SIG-M5 treated with dmso at 0.1 percent for 504 hours (cell line): ENCODE data around the gene TGFBR2.

Experiments
- DNase-seq: peaks from one replicate; lab custom pipeline; 2025; ENCODE audit not compliant: unreplicated experiment; lab: John Stamatoyannopoulos, UW

The TGFBR2 gene

GRCh38 chr3:30671527-30672286 is 65.3 kb downstream of the TGFBR2 start:
- no peak for DNase-seq

GRCh38 chr3:30672287-30672735 is 65.9 kb downstream of the TGFBR2 start:
- DNase-seq = no peak

DNA sequence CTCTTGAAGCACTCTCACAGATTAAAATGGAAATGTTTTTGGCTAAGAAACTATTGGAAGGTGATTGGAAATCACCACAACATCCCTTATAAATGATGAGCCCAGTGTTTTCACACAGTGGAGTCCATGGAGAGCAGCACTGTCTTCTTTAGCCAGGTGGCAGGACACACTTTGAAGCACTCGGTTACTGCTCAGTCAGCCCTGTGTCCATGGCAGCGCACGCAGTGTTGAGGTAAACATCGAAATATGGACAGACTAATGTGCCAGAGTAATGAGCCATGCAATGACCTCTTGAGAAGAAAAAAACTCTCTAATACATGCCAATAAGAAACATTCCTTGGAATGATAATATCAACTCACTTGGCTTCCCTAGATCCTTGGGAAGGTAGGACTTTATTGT is 66.6 kb downstream of the TGFBR2 start:
- no peak for DNase-seq

- DNase-seq = no peak
Observed at GRCh38 chr3:30673425-30674341, 67.3 kb downstream of the TGFBR2 start.

DNA sequence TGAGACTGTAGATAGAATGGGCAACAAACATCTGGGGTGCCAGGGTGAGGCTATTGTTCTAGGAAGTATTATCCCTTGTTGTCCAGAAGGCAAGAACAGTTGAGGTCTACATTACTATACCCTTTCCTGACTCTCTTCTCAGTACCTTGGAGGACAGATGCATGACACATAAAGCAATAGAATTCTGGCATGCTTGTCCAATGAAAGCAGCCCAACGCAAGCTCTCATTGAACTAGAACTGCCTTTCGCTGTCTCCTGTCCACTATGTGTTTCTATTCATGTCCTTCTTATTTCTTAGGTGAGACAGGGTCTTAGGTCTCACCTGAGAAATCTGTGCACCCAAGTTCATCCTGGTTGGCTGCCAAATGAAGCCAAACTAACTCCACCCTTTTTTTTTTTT is 68.6 kb downstream of the TGFBR2 start:
- DNase-seq = no peak

DNA sequence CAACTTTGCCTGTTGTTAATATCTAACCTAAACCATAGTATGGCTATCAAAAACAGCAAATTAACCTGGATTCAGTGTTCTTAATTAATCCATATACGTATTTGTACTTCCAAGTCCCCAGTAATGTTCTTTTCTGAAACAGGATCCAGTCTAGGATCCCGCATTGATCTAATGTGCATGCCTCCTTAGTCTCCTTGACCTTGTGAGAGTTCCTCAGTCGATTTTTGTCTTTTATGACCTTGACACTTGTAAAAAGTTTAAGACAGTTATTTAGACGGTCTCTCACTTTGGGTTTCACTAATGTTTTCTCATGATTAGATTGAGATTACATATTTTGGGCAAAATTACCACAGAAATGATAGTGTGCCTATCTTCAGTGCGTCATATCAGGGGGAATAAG is 69.4 kb downstream of the TGFBR2 start:
- DNase-seq = no peak

- DNase-seq = no peak
Observed at GRCh38 chr3:30676424-30677346, 70.3 kb downstream of the TGFBR2 start.

- no peak for DNase-seq
Observed at GRCh38 chr3:30677347-30677685, 70.9 kb downstream of the TGFBR2 start.

DNA sequence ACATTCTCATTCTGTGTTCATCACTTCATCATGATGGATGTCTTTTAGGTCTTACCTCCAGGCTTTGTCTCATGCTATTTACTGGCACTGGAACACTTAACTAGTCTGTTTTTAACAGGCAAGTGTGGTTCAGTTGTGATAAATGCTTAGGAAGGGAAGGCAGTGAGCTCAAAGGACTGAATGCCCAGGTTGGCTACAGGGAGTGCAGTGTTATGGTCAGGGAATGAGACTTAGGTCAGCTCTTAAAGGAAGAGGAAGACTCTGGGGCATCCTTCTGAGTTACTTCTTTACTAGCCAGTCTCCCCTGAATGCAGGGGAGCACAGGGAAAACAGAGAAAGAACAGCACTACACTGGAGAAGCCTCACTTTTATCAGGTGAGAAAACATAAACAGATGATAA is 72.6 kb downstream of the TGFBR2 start:
- DNase-seq = no peak

- DNase-seq = no peak
Observed at GRCh38 chr3:30680789-30681648, 74.6 kb downstream of the TGFBR2 start.

- DNase-seq = no peak
Observed at GRCh38 chr3:30681649-30682211, 75.3 kb downstream of the TGFBR2 start.

DNA sequence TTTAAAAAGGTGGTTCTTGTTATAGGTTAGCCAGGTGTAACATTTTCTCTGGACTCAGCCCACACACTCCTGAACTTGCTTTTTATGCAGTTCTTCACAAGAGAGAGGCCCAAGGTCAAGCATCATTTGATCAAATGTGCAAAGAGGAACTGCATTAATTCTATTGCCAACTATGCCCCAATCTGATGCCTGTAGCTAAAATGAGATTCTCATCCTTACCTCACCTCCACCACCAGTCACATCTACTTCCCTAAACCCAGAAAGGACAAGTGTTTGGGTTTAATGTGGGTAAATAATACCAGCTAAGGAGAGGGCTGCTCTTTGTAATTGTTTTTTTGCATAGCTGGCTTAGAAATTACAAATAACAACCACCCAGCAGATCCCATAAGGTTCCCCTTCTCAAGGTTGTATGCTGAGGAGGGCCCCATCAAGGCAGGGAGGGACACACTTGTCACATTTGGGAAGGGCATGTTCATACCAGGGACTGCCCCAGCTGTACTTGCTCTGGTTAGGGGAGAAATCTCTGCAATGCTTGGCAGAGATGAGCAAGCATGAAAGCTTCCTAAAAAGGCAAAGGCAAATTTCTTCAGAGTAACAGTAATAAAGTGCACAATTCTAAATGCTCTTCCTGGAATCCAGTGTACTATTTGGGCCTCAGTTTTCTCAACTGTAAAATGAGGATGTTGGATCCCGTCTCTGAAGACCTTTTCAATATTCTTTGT is 76.2 kb downstream of the TGFBR2 start:
- no peak for DNase-seq

DNA sequence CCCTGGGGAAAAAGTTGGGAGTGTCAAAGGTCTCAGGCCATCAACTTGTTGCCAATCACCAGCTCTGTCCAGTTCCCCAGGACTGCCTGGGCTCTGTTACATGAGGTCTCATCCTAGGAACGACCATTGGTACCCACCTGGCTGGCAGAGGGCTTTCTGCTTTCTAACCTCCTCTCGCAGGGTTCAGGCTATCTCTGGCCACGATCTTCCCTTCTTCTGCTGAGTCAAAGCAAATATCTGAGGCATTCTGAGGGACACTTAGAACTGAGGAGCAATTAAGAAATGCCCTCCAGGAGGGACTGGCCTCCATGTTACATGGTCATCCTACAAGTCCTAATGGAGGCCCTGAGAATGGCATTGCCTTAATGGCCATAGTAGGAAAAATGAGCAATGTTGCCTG is 77.4 kb downstream of the TGFBR2 start:
- DNase-seq = no peak

DNA sequence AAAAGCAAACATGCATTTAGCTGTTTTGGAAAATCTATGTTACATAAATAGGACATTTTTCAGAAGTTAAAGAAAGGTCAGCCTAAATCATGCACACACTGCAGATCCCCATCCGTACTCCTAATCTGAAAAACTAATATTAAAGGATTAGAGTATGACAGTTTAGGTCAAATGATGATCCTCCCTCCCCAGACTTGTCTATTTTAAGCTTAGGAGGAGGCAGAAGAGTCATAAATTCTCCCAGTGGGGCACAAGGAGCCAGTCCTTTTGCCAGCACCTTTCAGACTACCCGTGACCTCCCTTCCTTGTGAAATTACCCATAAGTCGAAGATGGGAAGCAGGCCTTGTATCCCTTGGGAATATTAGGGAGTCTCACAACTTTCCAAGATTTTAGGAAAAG is 78.0 kb downstream of the TGFBR2 start:
- no peak for DNase-seq

- DNase-seq = no peak
Observed at GRCh38 chr3:30685267-30685667, 78.9 kb downstream of the TGFBR2 start.

DNA sequence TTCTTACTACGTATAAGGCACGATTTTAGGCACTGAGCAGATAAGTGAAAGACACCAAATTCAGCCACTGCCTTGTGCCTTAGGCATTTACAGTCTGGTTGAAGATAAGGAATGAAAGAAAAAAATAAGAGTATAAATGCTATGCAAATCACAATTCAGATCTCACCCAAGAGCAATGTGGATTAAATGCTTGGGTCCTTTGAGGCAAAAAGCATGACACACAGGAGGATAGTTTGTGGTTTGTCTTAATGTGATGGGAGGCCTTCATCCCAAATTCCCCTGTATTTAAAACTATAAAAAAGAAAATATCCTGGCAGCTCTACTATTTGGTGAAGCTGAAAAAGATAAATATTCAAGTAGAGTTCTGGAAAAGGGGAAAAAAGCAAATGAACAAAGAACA is 79.8 kb downstream of the TGFBR2 start:
- DNase-seq = no peak

- DNase-seq = no peak
Observed at GRCh38 chr3:30686799-30687198, 80.4 kb downstream of the TGFBR2 start.

- no peak for DNase-seq
Observed at GRCh38 chr3:30687930-30688570, 81.6 kb downstream of the TGFBR2 start.
